ACC112 (cell line): ENCODE measurements around the gene RAB24.

Source experiments
- H2AFZ ChIP-seq: fragments of 200-600 bp; sonication (generic); one replicate; pipeline ENCODE4 v1.6.0; 2017; ENCODE audit warnings: antibody characterized with exemption, low read length; ENCODE audit not compliant: unreplicated experiment
- H3K27ac ChIP-seq: fragments of 200-600 bp; sonication (generic); 2 replicates; pipeline ENCODE4 v1.5.1; 2014; ENCODE audit warnings: low read depth, mild to moderate bottlenecking, antibody characterized with exemption, low read length, moderate library complexity
- H3K27me3 ChIP-seq: fragments of 200-600 bp; sonication (generic); 2 replicates; pipeline ENCODE4 v1.6.1; 2014; ENCODE audit warnings: mild to moderate bottlenecking, antibody characterized with exemption, low read length, moderate library complexity, mixed read lengths; ENCODE audit not compliant: insufficient read depth
- H3K36me3 ChIP-seq: fragments of 200-600 bp; sonication (generic); 2 replicates; pipeline ENCODE4 v1.6.1; 2016; ENCODE audit warnings: mild to moderate bottlenecking, antibody characterized with exemption, low read length, moderate library complexity, mixed read lengths; ENCODE audit not compliant: insufficient read depth
- H3K4me1 ChIP-seq: fragments of 200-600 bp; sonication (generic); one replicate; pipeline ENCODE4 v1.6.1; 2016; ENCODE audit warnings: low read length, mixed read lengths; ENCODE audit not compliant: insufficient read depth, unreplicated experiment, control insufficient read depth
- H3K4me3 ChIP-seq: fragments of 200-600 bp; sonication (generic); 2 replicates; pipeline ENCODE4 v1.5.1; 2014; ENCODE audit warnings: mild to moderate bottlenecking, low read depth, low read length
- H3K79me2 ChIP-seq: fragments of 200-600 bp; sonication (generic); one replicate; pipeline ENCODE4 v1.6.0; 2016; ENCODE audit warnings: low read length; ENCODE audit not compliant: control insufficient read depth, unreplicated experiment, insufficient read depth

RAB24 gene

GRCh38 chr5:177332896-177333260 is 29.4 kb upstream of the RAB24 start:
- peaks cover 7% of the 10 kb centered on the region; the same call in 1 of the 2 replicates for H3K36me3 ChIP-seq
- H2AFZ ChIP-seq, result no peak overlapping the region
- no peak overlapping the region for H3K4me3 ChIP-seq
- H3K27ac ChIP-seq, result no peak overlapping the region
- peaks cover 5% of the 10 kb centered on the region for H3K4me1 ChIP-seq
- H3K79me2 ChIP-seq, result no peaks in the 10 kb centered on the region
- H3K27me3 ChIP-seq, result no peaks in the 10 kb centered on the region

GRCh38 chr5:177332031-177332895 is 28.7 kb upstream of the RAB24 start:
- Histone ChIP-seq H3K27ac (no peak overlapping the region), H3K4me1 (peaks cover 11% of the 10 kb centered on the region), H3K79me2 (no peaks in the 10 kb centered on the region), H3K27me3 (no peaks in the 10 kb centered on the region), H3K4me3 (no peak overlapping the region), H3K36me3 (peaks cover 7% of the 10 kb centered on the region; the same call in 1 of the 2 replicates), H2AFZ (no peak overlapping the region)

GRCh38 chr5:177330991-177331842 is 27.7 kb upstream of the RAB24 start:
- H3K27ac ChIP-seq, result no peak overlapping the region
- peaks cover 7% of the 10 kb centered on the region; the same call in 1 of the 2 replicates for H3K36me3 ChIP-seq
- peaks cover 16% of the 10 kb centered on the region for H3K4me1 ChIP-seq
- H3K79me2 ChIP-seq, result no peaks in the 10 kb centered on the region
- H2AFZ ChIP-seq, result no peak overlapping the region
- H3K27me3 ChIP-seq, result no peaks in the 10 kb centered on the region
- H3K4me3 ChIP-seq, result no peak overlapping the region

- Histone ChIP-seq H3K27me3 (no peaks in the 10 kb centered on the region), H3K79me2 (no peaks in the 10 kb centered on the region), H3K4me1 (peaks cover 24% of the 10 kb centered on the region), H2AFZ (no peak overlapping the region), H3K36me3 (peaks cover 7% of the 10 kb centered on the region; the same call in 1 of the 2 replicates), H3K4me3 (no peak overlapping the region), H3K27ac (no peak overlapping the region)
Observed at GRCh38 chr5:177329883-177330282, 26.4 kb upstream of the RAB24 start.

GRCh38 chr5:177328545-177329231 is 25.2 kb upstream of the RAB24 start:
- H3K27me3 ChIP-seq, result no peaks in the 10 kb centered on the region
- H3K4me1 ChIP-seq, result peaks cover 24% of the 10 kb centered on the region
- no peak overlapping the region for H3K4me3 ChIP-seq
- peaks cover 6% of the 10 kb centered on the region; the same call in 1 of the 2 replicates for H3K36me3 ChIP-seq
- H3K79me2 ChIP-seq, result no peaks in the 10 kb centered on the region
- no peak overlapping the region for H3K27ac ChIP-seq
- H2AFZ ChIP-seq, result no peak overlapping the region

GRCh38 chr5:177327539-177328522 is 24.3 kb upstream of the RAB24 start:
- H3K27ac ChIP-seq, result peak overlapping the region; percentile 86
- H2AFZ ChIP-seq, result peak overlapping the region; percentile 67
- H3K27me3 ChIP-seq, result no peaks in the 10 kb centered on the region
- peaks cover 3% of the 10 kb centered on the region; the same call in 1 of the 2 replicates for H3K36me3 ChIP-seq
- H3K79me2 ChIP-seq, result no peaks in the 10 kb centered on the region
- H3K4me1 ChIP-seq, result peaks cover 24% of the 10 kb centered on the region
- H3K4me3 ChIP-seq, result peak overlapping the region; percentile 41

GRCh38 chr5:177325868-177326381 is 22.4 kb upstream of the RAB24 start:
- H3K4me1 ChIP-seq, result peaks cover 24% of the 10 kb centered on the region
- no peaks in the 10 kb centered on the region for H3K79me2 ChIP-seq
- no peaks in the 10 kb centered on the region for H3K27me3 ChIP-seq
- no peak overlapping the region for H3K27ac ChIP-seq
- H3K4me3 ChIP-seq, result no peak overlapping the region
- no peak overlapping the region for H2AFZ ChIP-seq
- peaks cover 3% of the 10 kb centered on the region; the same call in 1 of the 2 replicates for H3K36me3 ChIP-seq

- Histone ChIP-seq H3K36me3 (no peaks in the 10 kb centered on the region), H3K27ac (no peak overlapping the region), H3K4me1 (peaks cover 5% of the 10 kb centered on the region)
Observed at GRCh38 chr5:177320879-177321278, 17.4 kb upstream of the RAB24 start.

GRCh38 chr5:177319913-177320588 is 16.5 kb upstream of the RAB24 start:
- H2AFZ ChIP-seq, result no peak overlapping the region
- no peaks in the 10 kb centered on the region for H3K4me1 ChIP-seq
- no peaks in the 10 kb centered on the region for H3K36me3 ChIP-seq
- H3K27ac ChIP-seq, result no peak overlapping the region
- H3K27me3 ChIP-seq, result no peaks in the 10 kb centered on the region
- H3K79me2 ChIP-seq, result no peaks in the 10 kb centered on the region
- no peak overlapping the region for H3K4me3 ChIP-seq

More at GRCh38 chr5:177320879-177321278, 17.4 kb upstream of the RAB24 start:
- Histone ChIP-seq H2AFZ (no peak overlapping the region), H3K4me3 (no peak overlapping the region), H3K27me3 (no peaks in the 10 kb centered on the region), H3K79me2 (no peaks in the 10 kb centered on the region)
